B cell (primary cell): ENCODE measurements around the gene MAIP1. TPM values are rescaled to one million over a fixed set of nuclear protein-coding genes. Genes with fewer than 3 reads are reported as not detected.

ENCODE experiments used
- ATAC-seq: fragments of 200-7000 bp; cut with Tn5 transposase; one replicate; pipeline ENCODE4 v1.10.0; 2021; ENCODE audit warnings: low read depth, mild to moderate bottlenecking, moderate number of reproducible peaks, moderate library complexity
- CTCF ChIA-PET: fragments of 350-600 bp; sonication (Branson Sonifier 250); formaldehyde crosslinking; loops from one replicate; lab custom pipeline; 2021; ENCODE audit warnings: antibody characterized with exemption, inconsistent platforms; lab: Charles Lee
- POLR2A ChIA-PET: fragments of 350-600 bp; sonication (Branson Sonifier 250); formaldehyde crosslinking; loops from one replicate; lab custom pipeline; 2021; ENCODE audit warnings: antibody characterized with exemption; lab: Charles Lee
- DNase-seq: peaks from one replicate; pipeline ENCODE4 v3.0.0; 2013
- H2AFZ ChIP-seq: 2 replicates; pipeline ENCODE4 v1.6.1; 2012; ENCODE audit warnings: mild to moderate bottlenecking, low read depth, low read length; ENCODE audit not compliant: insufficient read depth, poor library complexity, severe bottlenecking
- H3K27ac ChIP-seq, 2 donors: 1 replicate in 1 of 2; 2 replicates in 1 of 2; pipeline ENCODE4 v1.5.1; 2012 to 2013; ENCODE audit warnings: low read length in 2 of 2, mild to moderate bottlenecking in 2 of 2, moderate library complexity in 1 of 2
- H3K27me3 ChIP-seq, 4 experiments: fragments of 200-600 bp in 1 of 4; sonication (generic) in 1 of 4; replicated peaks in 1 of 4; 1 replicate in 2 of 4; 2 replicates in 2 of 4; pipeline versions ENCODE4 v1.6.1 to v1.7.0; 2013 to 2016; ENCODE audit warnings: low read length in 3 of 4, mild to moderate bottlenecking in 2 of 4, mixed read lengths in 1 of 4, moderate library complexity in 1 of 4; ENCODE audit not compliant: insufficient read depth in 4 of 4, control insufficient read depth in 3 of 4; ENCODE audit errors: control extremely low read depth in 1 of 4
- H3K36me3 ChIP-seq, 2 experiments: replicated peaks in 1 of 2; 1 replicate in 1 of 2; 2 replicates in 1 of 2; pipeline versions ENCODE4 v1.6.1 to v1.7.1; 2013; ENCODE audit warnings: low read length in 1 of 2; ENCODE audit not compliant: insufficient read depth in 2 of 2, control insufficient read depth in 1 of 2; ENCODE audit errors: control extremely low read depth in 1 of 2, extremely low read depth in 1 of 2
- H3K4me1 ChIP-seq, 2 donors: fragments of 200-600 bp in 1 of 2; sonication (generic) in 1 of 2; 1 replicate in 1 of 2; 2 replicates in 1 of 2; pipeline versions ENCODE4 v1.5.1 to v1.6.1; 2013 to 2017; ENCODE audit warnings: low read length in 2 of 2; ENCODE audit not compliant: control insufficient read depth in 2 of 2, insufficient read depth in 2 of 2
- H3K4me2 ChIP-seq: replicated peaks from 2 replicates; pipeline ENCODE3; 2012; ENCODE audit warnings: mild to moderate bottlenecking, low read depth, low read length; ENCODE audit not compliant: poor library complexity, severe bottlenecking
- H3K4me3 ChIP-seq, 5 experiments: fragments of 200-600 bp in 1 of 5; sonication (generic) in 1 of 5; 1 replicate in 3 of 5; 2 replicates in 2 of 5; pipeline versions ENCODE4 v1.5.1 to v1.7.0; 2011 to 2016; ENCODE audit warnings: low read length in 4 of 5, mild to moderate bottlenecking in 4 of 5, low read depth in 2 of 5, control low read depth in 1 of 5, moderate library complexity in 1 of 5; ENCODE audit not compliant: insufficient read depth in 1 of 5; ENCODE audit errors: control extremely low read depth in 1 of 5, extremely low read depth in 1 of 5
- H3K79me2 ChIP-seq: fragments of 200-600 bp; sonication (generic); one replicate; pipeline ENCODE4 v1.6.0; 2016; ENCODE audit warnings: low read length; ENCODE audit not compliant: control insufficient read depth, insufficient read depth
- H3K9ac ChIP-seq: fragments of 200-600 bp; sonication (generic); 2 replicates; pipeline ENCODE4 v1.6.1; 2017; ENCODE audit warnings: mild to moderate bottlenecking, low read length, moderate library complexity
- H3K9me3 ChIP-seq, 3 donors: one replicate each; pipeline versions ENCODE4 v1.6.1 to v1.7.1; 2013; ENCODE audit warnings: low read length in 2 of 3; ENCODE audit not compliant: control insufficient read depth in 2 of 3, insufficient read depth in 1 of 3; ENCODE audit errors: control extremely low read depth in 1 of 3
- H4K20me1 ChIP-seq: 2 replicates; pipeline ENCODE4 v1.6.0; 2012; ENCODE audit warnings: mild to moderate bottlenecking, low read length; ENCODE audit not compliant: insufficient read depth, control insufficient read depth, poor library complexity, severe bottlenecking
- H3K27ac Mint-ChIP-seq: one replicate; pipeline ENCODE4 v1.8.0; 2021; ENCODE audit warnings: mixed read lengths
- H3K27me3 Mint-ChIP-seq: one replicate; pipeline ENCODE4 v1.8.0; 2021; ENCODE audit warnings: mixed read lengths
- H3K4me1 Mint-ChIP-seq: one replicate; pipeline ENCODE4 v1.8.0; 2021; ENCODE audit warnings: mixed read lengths
- H3K4me3 Mint-ChIP-seq: one replicate; pipeline ENCODE4 v1.8.0; 2021; ENCODE audit warnings: mixed read lengths
- H3K9me3 Mint-ChIP-seq: one replicate; pipeline ENCODE4 v1.8.0; 2022; ENCODE audit warnings: mixed read lengths; ENCODE audit not compliant: insufficient read depth
- EZH2 ChIP-seq: IDR thresholded peaks from 2 replicates; pipeline ENCODE4 v1.6.1; 2012; ENCODE audit warnings: borderline replicate concordance, low read depth, mild to moderate bottlenecking, moderate library complexity, low read length; ENCODE audit not compliant: insufficient read depth, poor library complexity, severe bottlenecking
- WGBS: methylation state at CpG from one replicate; pipeline ENCODE4 v1.1.5; 2013; ENCODE audit warnings: missing lambda C conversion rate; ENCODE audit not compliant: insufficient coverage; 5-methylcytosine and 5-hydroxymethylcytosine counted together
- intact Hi-C: fragments of 100-400 bp; cut with micrococcal nuclease; formaldehyde crosslinking; loops from one replicate; pipeline ENCODE4 v1.10.0; 2022
- polyA plus RNA-seq: library from polyadenylated mRNA; depleted of rRNA; stranded (reverse); fragments of >200 nt; gene quantifications from 2 replicates; pipeline ENCODE4 v1.2.3, GENCODE V29; 2012
- total RNA-seq, 2 donors: library from RNA; stranded (reverse); fragments of 120-200 nt in 1 of 2; gene quantifications; 1 replicate in 1 of 2; 2 replicates in 1 of 2; pipeline versions ENCODE4 v1.2.3 to v1.2.4, GENCODE V29; 2013 to 2022
- TF ChIP-seq, protein P1 (sequence below): fragments of 200-600 bp; IDR thresholded peaks from one replicate; pipeline ENCODE4 v1.8.0; 2022; ENCODE audit warnings: antibody characterized with exemption, mild to moderate bottlenecking

MAIP1 gene
- total and polyA plus RNA-seq, 2 donors (not counting 1 experiment from before 2014, with no cell fraction given), result 14.4 to 15.8 TPM

DNA sequence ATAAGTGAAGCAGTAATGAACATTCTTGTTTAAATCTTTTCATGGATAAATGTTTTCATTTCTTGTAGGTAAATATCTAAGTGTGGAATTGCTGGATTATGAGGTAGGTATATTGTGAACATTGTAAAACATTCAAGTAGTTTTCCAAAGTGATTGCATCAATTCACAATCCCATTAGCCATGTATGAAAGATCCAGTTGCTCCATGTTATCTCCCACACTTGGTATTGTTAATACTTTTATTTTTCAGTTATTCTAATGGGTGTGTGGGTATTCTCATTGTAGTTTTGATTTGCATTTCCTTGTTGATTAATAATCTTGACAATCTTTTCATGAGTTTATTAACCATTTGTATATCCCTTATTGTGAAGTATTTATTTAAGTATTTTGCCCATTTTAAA, 50.3 kb downstream of the MAIP1 start:
- H3K9me3 ChIP-seq, result peaks cover 0 to 6% (median 0%) of the 10 kb centered on the region in 3 donors
- POLR2A ChIA-PET, result no interaction called here
- Mint-ChIP-seq H3K9me3 (peaks cover 5% of the 10 kb centered on the region), H3K4me3 (no peak overlapping the region), H3K27me3 (peaks cover 24% of the 10 kb centered on the region), H3K27ac (no peak overlapping the region), H3K4me1 (no peaks in the 10 kb centered on the region)
- no peaks in the 10 kb centered on the region for H3K27me3 ChIP-seq
- H4K20me1 ChIP-seq, result no peaks in the 10 kb centered on the region
- intact Hi-C loops, result no loop called here
- H3K36me3 ChIP-seq, result no peaks in the 10 kb centered on the region
- no peak overlapping the region for H3K4me3 ChIP-seq
- no peak for ATAC-seq
- no peak overlapping the region for H3K27ac ChIP-seq
- no peak overlapping the region for H3K9ac ChIP-seq
- H3K4me2 ChIP-seq, result no peak overlapping the region
- DNase-seq, result no peak
- no peak overlapping the region for H2AFZ ChIP-seq
- CTCF ChIA-PET, result no interaction called here
- no peak for TF ChIP-seq EZH2
- TF ChIP-seq, protein P1, sequence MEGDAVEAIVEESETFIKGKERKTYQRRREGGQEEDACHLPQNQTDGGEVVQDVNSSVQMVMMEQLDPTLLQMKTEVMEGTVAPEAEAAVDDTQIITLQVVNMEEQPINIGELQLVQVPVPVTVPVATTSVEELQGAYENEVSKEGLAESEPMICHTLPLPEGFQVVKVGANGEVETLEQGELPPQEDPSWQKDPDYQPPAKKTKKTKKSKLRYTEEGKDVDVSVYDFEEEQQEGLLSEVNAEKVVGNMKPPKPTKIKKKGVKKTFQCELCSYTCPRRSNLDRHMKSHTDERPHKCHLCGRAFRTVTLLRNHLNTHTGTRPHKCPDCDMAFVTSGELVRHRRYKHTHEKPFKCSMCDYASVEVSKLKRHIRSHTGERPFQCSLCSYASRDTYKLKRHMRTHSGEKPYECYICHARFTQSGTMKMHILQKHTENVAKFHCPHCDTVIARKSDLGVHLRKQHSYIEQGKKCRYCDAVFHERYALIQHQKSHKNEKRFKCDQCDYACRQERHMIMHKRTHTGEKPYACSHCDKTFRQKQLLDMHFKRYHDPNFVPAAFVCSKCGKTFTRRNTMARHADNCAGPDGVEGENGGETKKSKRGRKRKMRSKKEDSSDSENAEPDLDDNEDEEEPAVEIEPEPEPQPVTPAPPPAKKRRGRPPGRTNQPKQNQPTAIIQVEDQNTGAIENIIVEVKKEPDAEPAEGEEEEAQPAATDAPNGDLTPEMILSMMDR, result no peak
- no peaks in the 10 kb centered on the region for H3K79me2 ChIP-seq
- H3K4me1 ChIP-seq, result no peaks in the 10 kb centered on the region

- ChIA-PET POLR2A (no interaction called here), CTCF (no interaction called here)
- no peak overlapping the region for H3K9ac ChIP-seq
- DNase-seq (no peak), ATAC-seq (no peak)
- H3K4me2 ChIP-seq, result no peak overlapping the region
- no peak overlapping the region for H3K4me3 ChIP-seq
- WGBS, result no CpG with 5 or more reads among the region's 1 CpG
- no peak overlapping the region for H3K4me3 Mint-ChIP-seq
- no peaks in the 10 kb centered on the region for H3K27me3 ChIP-seq
- no peaks in the 10 kb centered on the region for H3K4me1 Mint-ChIP-seq
- no peaks in the 10 kb centered on the region for H3K79me2 ChIP-seq
- intact Hi-C loops, result no loop called here
- no peaks in the 10 kb centered on the region for H4K20me1 ChIP-seq
- H3K27me3 Mint-ChIP-seq, result peaks cover 26% of the 10 kb centered on the region
- H3K27ac Mint-ChIP-seq, result no peak overlapping the region
- H3K9me3 Mint-ChIP-seq, result peaks cover 5% of the 10 kb centered on the region
- H3K36me3 ChIP-seq, result no peaks in the 10 kb centered on the region
- no peak overlapping the region for H3K27ac ChIP-seq
- no peak for TF ChIP-seq EZH2
- TF ChIP-seq, protein P1, result no peak
- peaks cover 0 to 6% (median 0%) of the 10 kb centered on the region in 3 donors for H3K9me3 ChIP-seq
- H2AFZ ChIP-seq, result no peak overlapping the region
- H3K4me1 ChIP-seq, result no peaks in the 10 kb centered on the region
Observed at GRCh38 chr2:200007306-200007705, 51.9 kb downstream of the MAIP1 start.
